K562 treated with DMSO at 1 percent for 4 hours (cell line): Measurements from ENCODE around the gene MRPL20. TPM values are rescaled to one million over a fixed set of nuclear protein-coding genes. Genes with fewer than 3 reads are reported as not detected.

ENCODE experiments used
- total RNA-seq: library from RNA; unstranded; fragments of 300-600 nt; gene quantifications from 2 replicates; pipeline ENCODE4 v1.2.3, GENCODE V29; 2022; ENCODE audit not compliant: insufficient read depth

The MRPL20 gene
- 93.3 and 127 TPM in 2 replicates for total RNA-seq

DNA sequence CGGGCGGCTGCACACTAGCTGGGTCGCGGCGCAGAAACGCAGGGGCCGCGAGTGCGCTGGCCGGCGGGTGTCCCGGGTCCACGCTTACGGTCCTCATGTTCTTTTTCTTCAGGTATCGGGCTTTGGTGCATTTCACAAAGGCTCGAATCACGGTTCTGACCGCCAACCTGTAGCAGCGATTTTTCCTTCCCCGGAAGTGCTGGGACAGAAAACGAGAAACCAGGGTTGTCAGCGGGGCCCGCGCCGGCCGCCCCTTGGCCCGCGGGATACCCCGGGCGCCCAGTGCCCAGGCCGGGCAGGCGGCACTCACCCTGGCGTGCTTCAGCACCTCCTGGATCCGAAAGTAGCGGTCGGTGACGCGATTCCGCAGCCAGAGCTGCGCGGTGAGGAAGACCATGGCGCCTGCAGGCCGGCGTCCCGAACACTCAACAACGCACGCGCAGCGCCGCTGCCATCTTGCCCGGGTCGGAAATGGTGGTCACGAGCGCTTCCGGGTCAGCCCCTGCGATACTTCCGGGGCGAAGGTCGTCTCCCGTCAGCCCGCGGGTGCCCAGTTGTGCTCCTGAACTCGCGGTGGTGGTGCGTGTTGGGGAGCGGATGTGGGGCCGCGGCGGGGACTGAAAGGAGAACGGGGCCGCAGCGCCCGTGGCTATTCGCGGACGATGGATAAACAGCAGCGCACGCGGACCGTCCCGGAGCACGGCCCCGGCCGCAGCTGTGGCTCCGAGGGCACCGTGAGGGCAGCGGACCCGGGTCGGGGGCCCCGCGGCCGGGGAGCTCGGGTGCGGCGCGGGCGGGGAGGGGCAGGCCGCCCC, at the start of gene MRPL20:
Gene MRPL20 (minus strand): TSS at position 473 of the 815 bp plus-strand sequence. CDS start 76 bp downstream, at position 397.

GRCh38 chr1:1449099-1449739, 42.1 kb upstream of the MRPL20 start, which contains the start of gene ATAD3C:
Gene ATAD3C, plus strand, starts transcription at chr1:1449689. Its CDS starts 995 bp downstream, at chr1:1450684.

GRCh38 chr1:1435106-1435903, 28.2 kb upstream of the MRPL20 start, which contains the start of gene VWA1:
Gene VWA1, plus strand, starts transcription at chr1:1435690. Its CDS starts 59 bp downstream, at chr1:1435749.

GRCh38 chr1:1421147-1421906, 14.2 kb upstream of the MRPL20 start, which contains the start of gene ANKRD65:
Gene ANKRD65, minus strand, starts transcription at chr1:1421276. Its CDS starts 271 bp downstream, at chr1:1421005.

DNA sequence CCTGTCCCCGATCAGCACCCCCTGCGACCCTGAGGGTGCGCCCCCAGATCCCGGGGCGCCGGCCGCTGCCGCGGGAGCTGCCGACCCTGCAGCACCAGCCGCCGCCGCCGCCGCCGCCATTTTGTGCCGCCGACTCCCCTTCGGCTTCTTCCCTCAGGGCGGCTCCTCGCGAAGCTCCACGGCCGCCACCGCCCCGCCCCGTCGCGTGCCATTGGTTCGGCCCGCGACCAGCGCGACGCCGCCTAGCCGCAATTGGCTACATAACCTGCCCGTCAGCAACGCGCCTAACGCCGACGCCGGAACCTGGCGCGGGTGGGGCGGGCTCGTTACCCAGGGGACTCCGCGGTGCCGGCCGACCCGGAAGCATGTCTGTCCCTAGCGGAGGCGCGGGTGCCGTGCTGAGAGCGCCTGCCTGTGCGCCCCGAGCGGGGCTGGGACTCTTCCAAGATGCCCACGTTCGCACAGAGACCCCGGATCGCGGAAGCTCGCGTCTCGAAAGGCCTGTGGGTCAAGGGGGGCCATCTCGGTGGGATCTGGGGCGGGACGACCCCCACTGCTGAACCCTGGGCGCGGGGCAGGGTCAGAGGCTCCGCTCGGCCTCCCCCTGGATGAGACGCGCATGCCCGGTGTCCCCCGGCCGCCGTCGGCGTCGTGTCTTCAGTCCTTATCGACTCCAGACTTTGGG, 7.8 kb downstream of the MRPL20 start, which contains the start of gene CCNL2:
Gene CCNL2 (minus strand): TSS at position 149 of the 685 bp plus-strand sequence. CDS start 29 bp downstream, at position 120.

GRCh38 chr1:1374929-1375662, 32.0 kb downstream of the MRPL20 start, which contains the start of gene AURKAIP1:
Gene AURKAIP1, minus strand, starts transcription at chr1:1375207. Its CDS starts 451 bp downstream, at chr1:1374756.

DNA sequence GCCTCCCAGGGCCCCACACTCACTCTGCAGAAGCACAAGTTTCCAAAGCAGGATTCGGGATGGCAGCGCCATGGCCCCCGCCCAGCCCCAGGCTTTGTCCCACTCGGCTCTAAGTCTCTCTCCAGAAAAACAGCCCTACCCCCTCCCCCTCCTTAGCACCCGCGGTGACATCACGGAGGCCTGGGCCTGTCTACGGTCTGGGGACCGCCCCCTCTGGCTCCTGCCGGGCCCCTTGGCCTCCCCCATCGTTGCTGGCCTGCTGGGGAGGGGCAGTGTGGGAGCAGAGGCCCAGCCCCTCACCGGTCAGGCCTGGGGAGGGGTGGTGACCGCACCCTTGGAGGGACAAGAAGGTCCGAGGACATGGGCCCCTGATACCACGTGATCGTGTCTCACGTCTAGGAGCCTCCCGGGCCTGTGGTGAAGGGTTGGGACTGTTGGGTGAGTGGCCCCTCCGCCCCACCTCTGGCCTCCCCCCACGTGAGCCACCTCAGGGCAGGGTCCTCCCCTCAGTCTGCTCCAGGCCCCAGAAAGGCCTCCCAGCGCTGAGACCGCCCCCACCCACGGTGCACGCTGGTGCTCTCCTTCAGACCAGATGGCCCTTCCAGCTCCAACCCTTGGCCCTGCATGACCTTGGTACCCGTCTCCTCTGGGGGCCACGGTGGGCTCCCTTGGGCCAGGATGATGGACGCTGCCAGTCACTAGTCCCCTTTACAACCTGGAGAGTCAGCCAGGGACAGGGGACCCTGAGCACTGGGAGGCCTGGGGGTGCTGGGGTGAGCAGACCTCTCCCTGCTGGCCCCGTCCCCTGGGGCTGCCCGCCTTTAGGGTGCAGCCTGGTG, 48.4 kb downstream of the MRPL20 start, which contains the start of gene MXRA8:
Gene MXRA8 (minus strand): TSS at position 123 of the 839 bp plus-strand sequence. CDS start 51 bp downstream, at position 72.

Other genes starting within 250 kb of the MRPL20 start
- not detected in 2 replicates for gene TTLL10, start 233.4 kb downstream of the MRPL20 start, total RNA-seq
- gene TNFRSF18, start 200.7 kb downstream of the MRPL20 start, total RNA-seq, result not detected in 2 replicates
- gene TNFRSF4, start 193.1 kb downstream of the MRPL20 start, total RNA-seq, result 1.0 TPM in 1 of 2 replicates, not detected in the other
- 270 TPM in 2 replicates for gene SDF4, start 175.3 kb downstream of the MRPL20 start, total RNA-seq
- 6.8 and 11.5 TPM in 2 replicates for gene B3GALT6, start 175.1 kb downstream of the MRPL20 start, total RNA-seq
- gene C1QTNF12, start 160.6 kb downstream of the MRPL20 start, total RNA-seq, result 1.9 TPM in 1 of 2 replicates, not detected in the other
- gene UBE2J2, start 133.4 kb downstream of the MRPL20 start, total RNA-seq, result 94.8 and 107 TPM in 2 replicates
- 0.46 and 1.7 TPM in 2 replicates for gene SCNN1D, start 126.9 kb downstream of the MRPL20 start, total RNA-seq
- gene ACAP3, start 99.4 kb downstream of the MRPL20 start, total RNA-seq, result 30.5 and 48.6 TPM in 2 replicates
- 57.5 and 60.7 TPM in 2 replicates for gene PUSL1, start 98.7 kb downstream of the MRPL20 start, total RNA-seq
- gene INTS11, start 82.6 kb downstream of the MRPL20 start, total RNA-seq, result 160 and 197 TPM in 2 replicates
- gene CPTP, start 82.5 kb downstream of the MRPL20 start, total RNA-seq, result 23.1 and 23.7 TPM in 2 replicates
- gene TAS1R3, start 76.0 kb downstream of the MRPL20 start, total RNA-seq, result 0.54 and 1.3 TPM in 2 replicates
- 81.9 and 96.3 TPM in 2 replicates for gene DVL1, start 57.9 kb downstream of the MRPL20 start, total RNA-seq
- gene MXRA8, start 48.7 kb downstream of the MRPL20 start, total RNA-seq, result 14.5 and 15.6 TPM in 2 replicates
- 225 and 272 TPM in 2 replicates for gene AURKAIP1, start 32.1 kb downstream of the MRPL20 start, total RNA-seq
- 96.0 and 157 TPM in 2 replicates for gene CCNL2, start 8.0 kb downstream of the MRPL20 start, total RNA-seq
- gene ANKRD65, start 14.0 kb upstream of the MRPL20 start, total RNA-seq, result not detected in 2 replicates
- 7.9 and 9.2 TPM in 2 replicates for gene VWA1, start 28.4 kb upstream of the MRPL20 start, total RNA-seq
- gene ATAD3C, start 42.4 kb upstream of the MRPL20 start, total RNA-seq, result 0.15 TPM in 1 of 2 replicates, not detected in the other
- 16.8 and 24.2 TPM in 2 replicates for gene ATAD3B, start 64.5 kb upstream of the MRPL20 start, total RNA-seq
- 81.9 and 86.9 TPM in 2 replicates for gene ATAD3A, start 104.9 kb upstream of the MRPL20 start, total RNA-seq
- not detected in 2 replicates for gene TMEM240, start 133.3 kb upstream of the MRPL20 start, total RNA-seq
- 200 and 228 TPM in 2 replicates for gene SSU72, start 167.6 kb upstream of the MRPL20 start, total RNA-seq
- 3.3 and 4.2 TPM in 2 replicates for gene FNDC10, start 192.8 kb upstream of the MRPL20 start, total RNA-seq
- 51.8 and 53.0 TPM in 2 replicates for gene MIB2, start 208.2 kb upstream of the MRPL20 start, total RNA-seq
- 0.73 TPM in 1 of 2 replicates, not detected in the other for gene MMP23B, start 224.9 kb upstream of the MRPL20 start, total RNA-seq